Central memory CD8-positive, alpha-beta T cell (primary cell): ENCODE results near the gene STK11.

Experiments
- ATAC-seq: fragments of 150-1000 bp; cut with Tn5 transposase; replicated peaks from 2 replicates; pipeline ENCODE4 v1.10.0; 2022; ENCODE audit warnings: mild to moderate bottlenecking, moderate FRiP score, moderate number of reproducible peaks; ENCODE audit not compliant: poor library complexity, severe bottlenecking; ENCODE audit errors: extremely low read depth
- DNase-seq, 2 donors: peaks; one replicate each; pipeline ENCODE4 v3.0.0; 2021; ENCODE audit warnings: low spot score in 2 of 2
- H3K27ac Mint-ChIP-seq: one replicate; pipeline ENCODE4 v1.8.0; 2022; ENCODE audit warnings: low read depth, mild to moderate bottlenecking, moderate library complexity, mixed read lengths
- H3K27me3 Mint-ChIP-seq: one replicate; pipeline ENCODE4 v1.8.0; 2022; ENCODE audit warnings: mixed read lengths
- H3K36me3 Mint-ChIP-seq: one replicate; pipeline ENCODE4 v1.8.0; 2022; ENCODE audit warnings: mild to moderate bottlenecking, moderate library complexity, mixed read lengths; ENCODE audit not compliant: insufficient read depth
- H3K4me1 Mint-ChIP-seq: one replicate; pipeline ENCODE4 v1.8.0; 2022; ENCODE audit warnings: mixed read lengths
- H3K4me3 Mint-ChIP-seq: one replicate; pipeline ENCODE4 v1.8.0; 2022; ENCODE audit warnings: mild to moderate bottlenecking, moderate library complexity, mixed read lengths
- H3K9me3 Mint-ChIP-seq: one replicate; pipeline ENCODE4 v1.8.0; 2022; ENCODE audit warnings: mixed read lengths

Gene STK11

GRCh38 chr19:1235625-1236538 is 30.3 kb downstream of the STK11 start:
- ATAC-seq (no peak), DNase-seq (no peak)
- Mint-ChIP-seq H3K9me3 (no peaks in the 10 kb centered on the region), H3K27ac (no peak overlapping the region), H3K36me3 (no peaks in the 10 kb centered on the region), H3K27me3 (peaks cover 12% of the 10 kb centered on the region), H3K4me3 (peak overlapping the region; percentile 23), H3K4me1 (peaks cover 10% of the 10 kb centered on the region)

GRCh38 chr19:1236576-1236975 is 31.0 kb downstream of the STK11 start:
- H3K4me3 Mint-ChIP-seq: no peak overlapping the region
- peaks cover 12% of the 10 kb centered on the region for H3K27me3 Mint-ChIP-seq
- H3K9me3 Mint-ChIP-seq: no peaks in the 10 kb centered on the region
- peaks cover 15% of the 10 kb centered on the region for H3K4me1 Mint-ChIP-seq
- no peak for ATAC-seq
- no peak overlapping the region for H3K27ac Mint-ChIP-seq
- peaks cover 6% of the 10 kb centered on the region for H3K36me3 Mint-ChIP-seq
- DNase-seq: no peak

DNA sequence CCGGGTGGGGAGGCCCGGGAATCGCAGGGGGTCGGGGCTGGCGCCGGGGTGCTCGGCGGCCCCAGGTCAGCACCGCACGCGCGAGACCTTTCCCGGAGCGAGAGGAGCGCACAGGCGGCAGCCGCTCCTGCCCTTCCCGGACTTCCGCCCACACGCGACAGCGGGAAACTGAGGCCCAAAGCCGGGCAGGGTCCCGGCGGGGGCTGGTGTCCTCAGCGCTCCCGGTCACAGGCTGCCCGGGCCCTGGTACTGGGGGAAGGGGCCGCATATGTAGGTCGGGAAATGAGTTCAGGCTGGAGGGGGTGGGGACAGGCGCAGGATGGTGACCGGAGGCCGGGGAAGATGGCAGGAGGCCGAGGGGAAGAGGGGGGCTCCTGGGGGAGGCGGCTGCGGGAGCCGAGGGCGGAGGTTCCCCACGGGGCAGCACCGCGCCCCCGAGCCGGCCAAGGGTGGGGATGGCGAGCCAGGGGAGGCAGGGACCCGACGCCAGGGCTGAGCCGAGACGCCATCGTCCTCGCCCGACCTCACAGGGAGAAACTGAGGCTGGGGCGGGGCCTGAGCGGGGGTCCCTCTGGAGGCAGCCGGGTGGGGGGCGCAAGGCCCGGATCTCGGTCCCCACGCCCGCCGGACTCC is 31.6 kb downstream of the STK11 start:
- Mint-ChIP-seq H3K27me3 (peaks cover 12% of the 10 kb centered on the region), H3K27ac (no peak overlapping the region), H3K9me3 (no peaks in the 10 kb centered on the region), H3K36me3 (peaks cover 7% of the 10 kb centered on the region), H3K4me1 (peaks cover 17% of the 10 kb centered on the region), H3K4me3 (peak overlapping the region; percentile 52)
- ATAC-seq: no peak
- DNase-seq: no peak

- peaks cover 17% of the 10 kb centered on the region for H3K4me1 Mint-ChIP-seq
- peaks cover 7% of the 10 kb centered on the region for H3K36me3 Mint-ChIP-seq
- H3K4me3 Mint-ChIP-seq: peak within 1 kb of the TSS; percentile 87
- H3K27ac Mint-ChIP-seq: peak within 1 kb of the TSS; percentile 96
- ATAC-seq (no peak), DNase-seq (no peak)
- H3K27me3 Mint-ChIP-seq: peaks cover 12% of the 10 kb centered on the region
- no peaks in the 10 kb centered on the region for H3K9me3 Mint-ChIP-seq
Measured at GRCh38 chr19:1237754-1238368, 32.3 kb downstream of the STK11 start, which contains the start of gene CBARP. CBARP (minus strand) TSS chr19:1238005; CDS start chr19:1236100, 1,905 bp downstream.

DNA sequence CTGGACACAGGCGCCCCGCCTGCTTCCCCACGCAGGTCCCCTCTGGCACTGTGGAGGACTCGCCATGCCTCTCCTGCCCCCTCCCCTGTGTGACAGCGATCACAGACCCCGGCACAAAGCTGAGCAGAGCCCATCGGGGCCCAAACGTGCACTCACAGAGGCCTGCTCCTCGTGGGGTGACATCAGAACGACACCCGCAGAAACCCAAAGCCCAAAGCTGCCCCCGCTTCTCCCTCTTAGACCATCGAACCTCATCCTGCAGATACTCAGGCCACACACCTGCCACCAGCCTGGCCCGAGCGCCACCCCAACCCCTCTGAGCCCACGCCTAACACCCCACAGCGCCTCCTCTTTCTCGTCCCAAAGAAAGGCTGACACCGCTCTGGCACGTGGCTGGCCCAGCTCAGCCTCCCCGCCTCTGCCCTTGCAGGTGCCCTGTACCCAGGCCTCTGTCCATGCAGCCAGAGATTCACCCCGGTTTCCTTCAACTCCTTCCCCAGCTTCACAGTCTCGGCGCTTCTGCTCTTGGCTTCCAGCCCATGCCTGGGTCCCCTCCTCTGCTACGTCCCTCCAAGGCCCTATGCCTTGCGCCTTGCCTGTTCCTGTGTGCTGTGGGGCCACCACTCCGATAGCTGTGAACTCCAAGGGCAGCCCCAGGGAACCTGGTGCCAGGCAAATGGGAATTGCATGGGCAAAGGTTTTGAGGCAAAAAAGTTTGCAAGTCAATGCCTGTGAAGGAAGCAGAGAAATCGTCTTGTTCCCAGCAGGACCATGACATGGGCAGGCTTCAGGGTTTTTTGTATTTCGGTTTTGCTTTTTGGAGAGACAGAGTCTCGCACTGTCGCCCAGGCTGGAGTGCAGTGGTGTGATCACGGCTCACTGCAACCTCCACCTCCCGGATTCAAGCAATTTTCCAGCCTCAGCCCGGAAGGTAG is 33.1 kb downstream of the STK11 start:
- no peak for DNase-seq
- Mint-ChIP-seq H3K27ac (peak overlapping the region; percentile 96), H3K4me1 (peaks cover 17% of the 10 kb centered on the region), H3K4me3 (peak overlapping the region; percentile 87), H3K9me3 (no peaks in the 10 kb centered on the region), H3K36me3 (peaks cover 7% of the 10 kb centered on the region), H3K27me3 (peaks cover 12% of the 10 kb centered on the region)
- ATAC-seq: no peak

GRCh38 chr19:1239420-1239795 is 33.8 kb downstream of the STK11 start:
- Mint-ChIP-seq H3K9me3 (no peaks in the 10 kb centered on the region), H3K27me3 (peaks cover 12% of the 10 kb centered on the region), H3K27ac (peak overlapping the region; percentile 96), H3K4me1 (peaks cover 17% of the 10 kb centered on the region), H3K36me3 (peaks cover 7% of the 10 kb centered on the region), H3K4me3 (peak overlapping the region; percentile 87)
- ATAC-seq (no peak), DNase-seq (no peak)

GRCh38 chr19:1239796-1240737 is 34.5 kb downstream of the STK11 start:
- peak overlapping the region; percentile 87 for H3K4me3 Mint-ChIP-seq
- peak overlapping the region; percentile 96 for H3K27ac Mint-ChIP-seq
- no peaks in the 10 kb centered on the region for H3K9me3 Mint-ChIP-seq
- ATAC-seq (peak; percentile 53), DNase-seq (peak; percentile 89 to 90)
- peaks cover 12% of the 10 kb centered on the region for H3K27me3 Mint-ChIP-seq
- H3K4me1 Mint-ChIP-seq: peaks cover 21% of the 10 kb centered on the region
- H3K36me3 Mint-ChIP-seq: peaks cover 9% of the 10 kb centered on the region

GRCh38 chr19:1240925-1241324 is 35.3 kb downstream of the STK11 start:
- Mint-ChIP-seq H3K9me3 (no peaks in the 10 kb centered on the region), H3K4me3 (peak overlapping the region; percentile 87), H3K27ac (peak overlapping the region; percentile 93), H3K4me1 (peaks cover 21% of the 10 kb centered on the region), H3K36me3 (peaks cover 9% of the 10 kb centered on the region), H3K27me3 (peaks cover 12% of the 10 kb centered on the region)
- no peak for DNase-seq
- ATAC-seq: no peak

DNA sequence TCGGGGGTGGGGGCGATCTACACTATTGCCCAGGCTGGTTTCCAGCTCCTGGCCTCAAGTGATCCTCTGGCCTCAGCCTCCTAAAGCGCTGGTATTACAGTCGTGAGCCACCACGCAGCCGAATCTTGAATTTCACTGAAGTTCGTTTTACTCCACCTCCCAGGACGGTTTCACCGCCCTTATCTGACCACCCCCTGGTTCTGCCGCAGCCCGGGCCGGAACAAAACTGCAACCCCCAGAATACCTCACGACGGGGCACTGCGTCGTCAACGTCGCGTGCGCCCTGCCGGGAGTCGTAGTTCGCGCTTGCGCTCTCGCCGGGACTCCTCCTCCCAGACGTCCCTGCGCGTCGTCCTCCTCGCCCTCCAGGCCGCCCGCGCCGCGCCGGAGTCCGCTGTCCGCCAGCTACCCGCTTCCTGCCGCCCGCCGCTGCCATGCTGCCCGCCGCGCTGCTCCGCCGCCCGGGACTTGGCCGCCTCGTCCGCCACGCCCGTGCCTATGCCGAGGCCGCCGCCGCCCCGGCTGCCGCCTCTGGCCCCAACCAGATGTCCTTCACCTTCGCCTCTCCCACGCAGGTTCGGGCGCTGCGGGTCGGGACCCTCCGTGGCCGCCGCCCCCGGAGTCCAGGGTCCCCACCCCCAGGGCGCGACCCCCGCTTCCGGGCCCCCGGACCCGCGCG is 36.0 kb downstream of the STK11 start, which contains the start of gene ATP5F1D:
Gene ATP5F1D (plus strand): TSS at position 335 of the 679 bp plus-strand sequence. CDS start 100 bp downstream, at position 435.
- H3K4me3 Mint-ChIP-seq: peak within 1 kb of the TSS; percentile 87
- DNase-seq (peak; percentile 80), ATAC-seq (peak; percentile 59)
- H3K36me3 Mint-ChIP-seq: peaks cover 9% of the 10 kb centered on the region
- H3K4me1 Mint-ChIP-seq: peaks cover 21% of the 10 kb centered on the region
- H3K27ac Mint-ChIP-seq: peak within 1 kb of the TSS; percentile 93
- H3K27me3 Mint-ChIP-seq: peaks cover 12% of the 10 kb centered on the region
- H3K9me3 Mint-ChIP-seq: no peaks in the 10 kb centered on the region

DNA sequence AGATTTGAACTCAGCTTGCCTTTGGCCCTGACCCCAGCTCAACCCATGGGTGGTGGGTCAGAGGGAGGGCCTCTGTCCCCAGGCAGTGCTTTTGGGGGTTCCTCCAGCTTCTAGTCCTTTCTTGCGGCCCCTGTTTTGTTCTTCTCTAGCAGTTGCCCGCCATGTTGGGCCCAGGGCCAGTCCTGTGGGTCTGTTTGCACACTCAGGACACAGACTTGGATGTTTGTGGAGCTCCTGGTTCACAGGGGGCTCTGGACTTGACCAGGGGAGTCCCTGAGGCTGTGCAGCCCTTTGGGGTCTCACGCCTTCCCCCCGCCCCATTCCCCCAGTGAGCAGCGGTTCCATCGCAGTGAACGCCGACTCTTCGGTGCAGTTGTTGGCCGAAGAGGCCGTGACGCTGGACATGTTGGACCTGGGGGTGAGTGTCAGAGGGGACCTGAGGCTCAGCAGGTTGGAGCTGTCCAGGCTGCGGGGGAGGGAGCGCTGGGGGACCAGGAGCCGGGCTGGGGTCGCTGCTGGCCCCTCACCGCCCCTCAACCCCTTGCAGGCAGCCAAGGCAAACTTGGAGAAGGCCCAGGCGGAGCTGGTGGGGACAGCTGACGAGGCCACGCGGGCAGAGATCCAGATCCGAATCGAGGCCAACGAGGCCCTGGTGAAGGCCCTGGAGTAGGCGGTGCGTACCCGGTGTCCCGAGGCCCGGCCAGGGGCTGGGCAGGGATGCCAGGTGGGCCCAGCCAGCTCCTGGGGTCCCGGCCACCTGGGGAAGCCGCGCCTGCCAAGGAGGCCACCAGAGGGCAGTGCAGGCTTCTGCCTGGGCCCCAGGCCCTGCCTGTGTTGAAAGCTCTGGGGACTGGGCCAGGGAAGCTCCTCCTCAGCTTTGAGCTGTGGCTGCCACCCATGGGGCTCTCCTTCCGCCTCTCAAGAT is 38.5 kb downstream of the STK11 start:
- Mint-ChIP-seq H3K36me3 (peaks cover 18% of the 10 kb centered on the region), H3K27ac (peak overlapping the region; percentile 76), H3K9me3 (no peaks in the 10 kb centered on the region), H3K27me3 (peaks cover 1% of the 10 kb centered on the region), H3K4me3 (peak overlapping the region; percentile 48), H3K4me1 (peaks cover 11% of the 10 kb centered on the region)
- peak; percentile 45 for ATAC-seq
- peak; percentile 84 to 85 for DNase-seq
